GM18505 (cell line): Measurements from ENCODE around the gene HAX1.
"Not testable (repeated sequence)": the region's sequence is repeated elsewhere in the genome, so short reads cannot be mapped to it uniquely, and the experiment has no call there.

Experiments used
- ATAC-seq: cut with Tn5 transposase; IDR thresholded peaks from one replicate; pipeline ENCODE4 v1.9.1; 2021; ENCODE audit not compliant: unreplicated experiment
- POLR2A ChIP-seq: IDR thresholded peaks from 4 replicates; pipeline ENCODE4 v1.6.1; 2011; ENCODE audit warnings: borderline replicate concordance; ENCODE audit not compliant: insufficient read depth, insufficient read length; ENCODE audit errors: extremely low read depth

HAX1 gene

GRCh38 chr1:154272217-154272998 is at the start of gene HAX1:
Gene HAX1 (plus strand): TSS chr1:154272629. CDS start chr1:154272724, 95 bp downstream.
- peak; percentile 82 for ATAC-seq
- TF ChIP-seq POLR2A = peak; percentile 86

- ATAC-seq = no peak
- TF ChIP-seq POLR2A = no peak
These were observed 49.5 kb upstream of the HAX1 start for GRCh38 chr1:154222918-154223317.

GRCh38 chr1:154223621-154224020 is 48.8 kb upstream of the HAX1 start:
- no peak for ATAC-seq
- TF ChIP-seq POLR2A = no peak

- ATAC-seq = no peak
- no peak for TF ChIP-seq POLR2A
These were observed 47.1 kb upstream of the HAX1 start for GRCh38 chr1:154225370-154225769.

GRCh38 chr1:154231112-154231511 is 41.3 kb upstream of the HAX1 start:
- ATAC-seq = not testable (repeated sequence)

- not testable (repeated sequence) for ATAC-seq
These were observed 39.3 kb upstream of the HAX1 start for GRCh38 chr1:154233127-154233526.

GRCh38 chr1:154236855-154237254 is 35.6 kb upstream of the HAX1 start:
- TF ChIP-seq POLR2A = no peak
- no peak for ATAC-seq

GRCh38 chr1:154237435-154237834 is 35.0 kb upstream of the HAX1 start:
- TF ChIP-seq POLR2A = no peak
- no peak for ATAC-seq

GRCh38 chr1:154237880-154238506 is 34.4 kb upstream of the HAX1 start:
- no peak for ATAC-seq

GRCh38 chr1:154239491-154239890 is 32.9 kb upstream of the HAX1 start:
- ATAC-seq = no peak

More at GRCh38 chr1:154237880-154238506, 34.4 kb upstream of the HAX1 start:
- TF ChIP-seq POLR2A = no peak

GRCh38 chr1:154240294-154240833 is 32.1 kb upstream of the HAX1 start:
- TF ChIP-seq POLR2A = no peak
- ATAC-seq = no peak

More at GRCh38 chr1:154239491-154239890, 32.9 kb upstream of the HAX1 start:
- no peak for TF ChIP-seq POLR2A

GRCh38 chr1:154241703-154242351 is 30.6 kb upstream of the HAX1 start:
- no peak for TF ChIP-seq POLR2A

GRCh38 chr1:154253671-154254070 is 18.8 kb upstream of the HAX1 start:
- no peak for TF ChIP-seq POLR2A
- no peak for ATAC-seq

More at GRCh38 chr1:154241703-154242351, 30.6 kb upstream of the HAX1 start:
- ATAC-seq = no peak
